KBM-7 (cell line): ENCODE results near the gene OTOP3.
"Not testable (repeated sequence)": the region's sequence is repeated elsewhere in the genome, so short reads cannot be mapped to it uniquely, and the experiment has no call there.

Source experiments
- DNase-seq: peaks from one replicate; pipeline ENCODE4 v3.0.0-alpha.2; 2015
- in situ Hi-C: fragments of 300-500 bp; cut with MboI; formaldehyde crosslinking; loops from 2 replicates; pipeline ENCODE4 v1.14.3; 2020; ENCODE audit warnings: low sequenced_read_pairs, low pct_unique_long_range_greater_than_20kb, mixed read lengths

Gene OTOP3

DNA sequence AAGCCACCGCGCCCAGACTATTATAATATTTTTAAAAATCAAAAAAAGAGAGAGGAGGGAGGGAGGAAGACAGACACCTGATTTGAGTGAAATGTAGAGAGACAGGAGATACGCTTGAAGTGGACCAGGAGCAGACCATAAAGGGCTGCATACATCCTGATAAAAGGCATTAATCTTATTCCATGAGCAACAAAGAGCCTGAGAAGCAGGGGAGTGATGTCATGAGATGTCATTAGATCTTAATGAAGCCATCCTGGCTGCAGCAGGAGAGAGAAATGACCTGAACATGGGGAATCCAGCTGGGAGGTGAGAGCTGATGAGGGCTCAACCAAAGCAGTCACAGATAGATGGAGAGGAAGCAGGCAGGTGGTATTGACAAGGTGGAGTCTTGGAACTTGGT lies 42.1 kb downstream of the OTOP3 start:
- in situ Hi-C loops, result no loop called here
- DNase-seq, result no peak

DNA sequence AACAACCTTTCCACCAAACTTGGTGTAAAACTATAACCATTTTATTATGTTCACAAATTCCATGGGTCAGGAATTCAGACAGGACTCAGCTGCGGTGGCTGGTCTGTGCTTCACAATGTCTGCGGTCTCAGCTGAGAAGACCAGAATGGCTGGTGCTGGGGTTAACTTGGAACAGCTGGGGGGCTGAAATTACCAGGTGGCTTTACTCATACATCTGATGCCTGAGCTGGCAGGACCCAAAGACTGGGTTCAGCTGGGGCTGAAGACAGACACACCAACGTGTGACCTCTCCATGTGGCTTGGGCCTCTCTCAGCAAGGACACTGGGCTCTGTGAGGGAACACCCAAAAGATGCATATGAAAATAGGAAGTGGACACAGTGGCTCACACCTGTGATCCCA lies 42.5 kb downstream of the OTOP3 start:
- in situ Hi-C loops, result no loop called here
- DNase-seq, result no peak

DNA sequence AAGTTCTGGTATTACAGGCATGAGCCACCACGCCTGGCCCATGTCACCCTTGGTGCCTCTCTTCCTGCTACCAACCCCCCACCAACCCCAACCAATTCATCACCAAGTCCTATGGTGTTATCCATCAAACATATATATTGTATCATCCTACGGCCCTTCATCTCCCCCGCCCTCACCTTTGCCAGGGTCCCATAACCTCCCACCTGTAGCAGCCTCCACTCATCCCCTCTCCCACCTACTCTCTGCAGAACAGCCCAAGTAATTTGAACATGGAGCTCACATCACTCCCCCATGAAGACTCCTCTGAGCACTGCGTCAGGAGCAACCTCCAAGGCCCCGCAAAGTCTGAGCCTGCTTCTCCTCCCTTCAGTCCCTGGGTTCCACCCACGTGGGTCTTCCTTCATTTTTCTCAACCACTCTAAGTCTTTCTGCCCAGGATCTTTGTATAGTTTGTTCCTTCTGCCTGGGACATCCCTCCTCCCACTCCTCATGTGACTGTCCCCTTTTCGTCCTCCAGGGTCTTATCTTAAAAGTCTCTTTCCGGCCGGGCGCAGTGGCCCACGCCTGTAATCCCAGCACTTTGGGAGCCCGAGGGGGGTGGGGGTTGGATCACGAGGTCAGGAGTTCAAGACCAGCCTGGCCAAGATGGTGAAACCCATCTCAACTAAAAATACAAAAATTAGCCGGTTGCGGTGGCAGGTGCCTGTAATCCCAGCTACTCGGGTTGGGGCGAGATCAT lies 43.9 kb downstream of the OTOP3 start:
- in situ Hi-C loops, result no loop called here
- no peak for DNase-seq

DNA sequence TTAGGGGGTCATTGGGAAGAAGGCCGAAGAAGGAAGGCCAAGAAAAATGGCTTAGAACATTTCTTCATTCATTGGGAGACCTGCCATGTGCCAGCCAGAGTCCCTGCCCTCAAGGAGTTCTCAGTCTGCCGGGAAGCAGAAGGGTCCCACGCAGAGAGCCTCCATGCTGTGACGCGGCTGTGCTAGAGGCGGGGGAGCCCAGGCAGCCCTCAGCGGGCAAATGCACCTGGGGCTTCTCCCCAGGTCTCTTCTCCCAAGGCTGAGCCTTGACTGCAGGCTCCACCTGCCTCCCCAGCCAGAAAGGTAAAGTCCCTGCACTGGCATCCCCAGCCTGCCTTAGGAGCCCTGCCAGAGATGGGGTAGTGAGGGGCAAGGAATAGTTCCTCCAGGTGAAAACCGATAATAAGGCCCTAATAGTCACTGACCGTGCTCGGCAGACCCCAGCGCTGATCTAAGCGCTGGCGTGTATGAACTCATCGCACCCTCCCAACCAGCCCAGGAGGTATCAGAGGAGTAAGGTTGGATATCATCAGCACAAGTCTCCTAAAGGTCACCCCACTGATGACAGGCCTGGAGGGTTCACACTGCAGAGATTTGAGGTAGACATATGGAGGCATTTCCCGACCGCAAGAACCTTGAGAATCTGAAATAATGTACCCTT lies 45.8 kb downstream of the OTOP3 start:
- no peak for DNase-seq
- in situ Hi-C loops, result no loop called here

DNA sequence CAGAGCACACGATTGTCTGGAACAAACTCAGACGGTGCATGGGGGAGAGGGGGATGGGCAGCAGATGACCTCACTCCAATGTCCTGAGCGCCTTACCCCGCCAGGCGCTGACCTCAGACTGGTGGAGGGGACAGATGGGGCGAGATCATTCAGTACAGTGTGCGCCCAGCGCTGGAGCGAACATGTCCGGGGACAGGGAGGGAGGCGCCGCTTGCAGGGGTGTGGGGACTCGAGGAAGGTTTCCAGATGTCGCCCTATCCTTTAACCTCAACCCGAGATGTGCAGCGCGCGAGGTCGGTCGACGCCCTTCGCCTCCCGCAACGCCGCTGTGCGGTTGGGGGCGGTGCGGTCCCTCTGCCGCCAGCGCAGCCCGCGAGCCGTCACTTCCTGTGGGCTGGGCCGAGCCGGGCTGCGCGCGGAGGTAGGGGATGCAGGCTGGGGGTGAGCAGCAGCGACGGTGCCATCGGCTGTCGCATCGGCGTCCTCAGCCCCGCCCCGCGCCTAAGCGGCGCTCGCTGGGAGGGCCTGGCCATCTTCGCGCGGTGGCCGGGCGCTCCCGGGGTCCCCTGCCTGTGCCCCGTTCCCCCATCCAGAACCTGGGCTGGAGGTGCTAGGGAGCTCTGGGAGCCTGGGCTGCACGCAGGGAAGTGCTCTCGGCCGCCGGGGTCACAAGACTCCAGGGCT lies 46.4 kb downstream of the OTOP3 start:
- peak; percentile 84 for DNase-seq
- in situ Hi-C loops, result no loop called here

DNA sequence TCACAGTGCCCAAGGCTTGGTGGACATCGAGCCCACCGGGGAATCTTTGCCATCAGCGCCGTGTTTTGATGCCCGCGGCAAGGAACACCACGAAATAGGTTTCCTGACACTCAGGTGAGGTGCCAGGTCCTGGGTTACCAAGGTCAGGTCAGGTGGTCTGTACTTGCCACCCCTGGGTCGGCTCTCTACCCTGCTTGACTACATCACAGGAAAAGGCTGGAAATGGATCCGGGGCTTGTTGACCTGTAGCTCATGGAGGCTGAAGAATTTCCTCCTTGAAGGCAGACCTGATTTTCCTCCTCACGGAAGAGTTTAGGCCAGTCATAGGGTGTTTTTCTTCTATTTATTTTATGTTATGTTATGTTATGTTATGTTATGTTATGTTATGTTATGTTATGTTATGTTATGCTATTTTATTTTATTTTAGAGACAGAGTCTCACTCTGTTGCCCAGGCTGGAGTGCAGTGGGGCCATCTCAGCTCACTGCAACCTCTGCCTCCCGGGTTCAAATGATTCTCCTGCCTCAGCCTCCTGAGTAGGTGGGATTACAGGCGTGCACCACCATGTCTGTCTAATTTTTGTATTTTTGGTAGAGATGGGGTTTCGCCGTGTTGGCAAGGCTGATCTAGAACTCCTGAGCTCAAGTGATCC lies 47.1 kb downstream of the OTOP3 start:
- DNase-seq, in situ Hi-C loops: not testable (repeated sequence)

DNA sequence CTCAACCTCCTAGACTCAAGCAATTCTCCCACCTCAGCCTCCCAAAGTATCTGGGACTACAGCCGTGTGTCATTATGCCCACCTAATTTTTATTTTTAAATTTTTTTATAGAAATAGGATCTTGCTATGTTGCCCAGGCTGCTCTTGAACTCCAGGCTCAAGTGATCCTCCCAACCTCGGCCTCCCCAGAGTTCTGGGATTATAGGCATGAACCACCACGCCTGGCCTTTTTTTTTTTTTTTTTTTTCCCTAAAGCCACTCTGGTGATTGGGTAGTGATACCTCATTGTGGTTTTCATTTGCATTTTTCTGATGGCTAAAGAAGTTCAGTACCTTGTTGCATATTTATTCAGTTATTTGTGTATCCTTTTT lies 50.5 kb downstream of the OTOP3 start:
- in situ Hi-C loops, result no loop called here
- no peak for DNase-seq

DNA sequence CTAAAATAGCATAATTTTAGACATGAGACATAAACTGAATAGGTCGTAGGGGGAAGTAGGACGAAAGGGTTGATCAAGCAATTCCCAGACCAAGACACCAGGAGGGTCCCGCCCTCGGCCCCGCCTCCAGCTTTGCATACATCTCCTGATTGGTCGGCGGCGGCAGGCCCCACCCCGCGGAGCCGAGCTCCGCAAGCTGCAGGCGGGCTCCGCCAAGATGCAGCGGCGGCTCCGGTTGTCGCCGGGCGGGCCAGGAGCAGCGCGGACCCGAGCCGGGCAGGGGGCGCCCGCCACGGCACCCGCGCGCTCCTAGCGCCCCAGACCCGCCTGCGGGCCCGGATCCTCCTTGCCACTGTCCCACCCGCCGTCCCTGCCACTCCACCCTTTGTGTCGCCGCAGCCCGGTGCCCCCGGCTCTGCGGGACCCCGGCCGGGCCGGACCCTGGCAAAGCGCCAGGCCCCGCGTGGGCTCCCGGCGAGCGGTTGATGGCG lies 51.8 kb downstream of the OTOP3 start, which contains the start of gene CDR2L:
CDR2L (plus strand) TSS at position 215 of the 491 bp plus-strand sequence. CDS start 412 bp downstream, outside the sequence.
- DNase-seq, result peak; percentile 97
- in situ Hi-C loops, result no loop called here

DNA sequence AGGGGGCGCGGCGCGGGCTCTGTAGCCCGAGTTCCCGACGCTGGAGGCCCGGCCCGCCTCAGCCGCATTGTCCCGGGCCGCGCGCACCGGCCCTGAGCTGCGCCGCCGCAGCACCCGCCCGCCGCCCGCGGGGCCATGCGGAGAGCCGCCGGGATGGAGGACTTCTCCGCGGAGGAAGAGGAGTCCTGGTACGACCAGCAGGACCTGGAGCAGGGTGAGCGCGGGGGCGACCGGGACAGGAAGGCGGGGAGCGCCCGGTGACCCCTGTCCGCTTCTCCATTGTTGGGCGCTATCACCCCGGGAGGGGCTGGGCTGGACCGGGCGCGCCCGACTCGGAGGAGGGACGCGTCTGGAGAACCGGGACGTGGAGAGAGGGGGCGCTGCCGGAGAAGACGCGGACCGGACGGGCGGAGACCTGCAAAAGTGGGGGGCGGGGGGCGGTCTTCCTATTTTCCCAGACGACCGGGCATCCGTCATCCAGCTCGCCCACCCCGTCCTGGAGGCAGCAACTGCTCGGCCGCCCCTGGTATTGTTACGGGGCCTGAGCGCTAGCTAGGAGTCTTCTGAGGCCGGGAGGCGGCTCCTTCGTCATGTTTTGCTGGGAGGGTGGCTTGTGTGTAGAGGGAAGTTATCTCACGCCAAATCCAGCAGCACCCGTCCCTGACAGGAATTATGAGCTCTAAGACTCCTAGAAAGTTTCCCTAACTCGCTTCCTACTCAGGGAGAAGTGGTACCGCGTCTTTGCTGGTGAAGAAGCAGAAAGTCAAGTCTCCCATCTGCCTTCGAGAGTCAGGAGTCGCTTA lies 52.4 kb downstream of the OTOP3 start:
- DNase-seq, result peak; percentile 68
- in situ Hi-C loops, result no loop called here

DNA sequence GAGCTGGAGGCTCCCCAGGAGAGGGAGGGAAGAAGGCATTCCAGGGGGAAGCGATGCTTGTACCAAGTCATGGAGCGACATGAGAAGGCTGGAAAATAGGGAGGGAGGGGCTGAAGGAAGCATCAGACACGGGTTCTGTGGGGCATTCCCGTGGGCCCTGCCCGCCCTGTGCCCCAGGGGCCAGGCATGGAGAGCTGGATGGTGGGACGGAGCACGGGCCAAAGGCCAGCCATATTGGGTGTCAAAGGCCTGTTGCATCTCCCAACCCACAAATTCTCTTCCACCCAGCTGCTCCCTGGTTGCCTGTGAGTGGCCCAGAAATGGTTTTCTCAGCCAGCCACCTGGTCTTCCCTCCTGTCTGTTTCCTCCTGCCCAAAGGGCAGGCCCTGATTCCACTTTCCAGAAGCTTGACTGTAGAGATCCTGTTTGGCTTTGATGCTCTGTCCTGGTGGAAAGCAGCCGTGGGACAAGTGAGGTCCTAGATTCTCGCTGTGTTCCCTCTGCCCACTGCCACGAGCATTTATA lies 54.9 kb downstream of the OTOP3 start:
- in situ Hi-C loops, result no loop called here
- DNase-seq, result no peak

DNA sequence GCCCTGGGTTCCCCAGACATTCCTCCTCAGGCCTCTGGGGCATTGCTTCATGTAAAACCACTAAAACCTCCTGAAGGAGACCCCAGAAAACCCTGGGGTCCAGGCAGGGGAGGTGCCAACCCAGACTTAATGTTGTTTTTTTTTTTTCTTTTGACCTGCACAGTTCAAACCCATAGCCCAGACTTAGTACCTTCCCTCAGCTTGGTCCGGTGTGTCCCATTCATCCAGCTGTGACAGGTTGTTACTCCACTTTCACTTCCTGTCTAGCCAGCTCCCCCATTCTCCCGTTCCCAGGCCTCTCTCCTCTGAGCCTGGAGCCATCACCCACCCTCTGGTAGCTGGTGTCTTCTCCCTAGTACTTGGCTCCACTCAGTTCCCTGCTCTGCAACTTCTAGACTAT lies 56.5 kb downstream of the OTOP3 start:
- DNase-seq, result no peak
- in situ Hi-C loops, result no loop called here

DNA sequence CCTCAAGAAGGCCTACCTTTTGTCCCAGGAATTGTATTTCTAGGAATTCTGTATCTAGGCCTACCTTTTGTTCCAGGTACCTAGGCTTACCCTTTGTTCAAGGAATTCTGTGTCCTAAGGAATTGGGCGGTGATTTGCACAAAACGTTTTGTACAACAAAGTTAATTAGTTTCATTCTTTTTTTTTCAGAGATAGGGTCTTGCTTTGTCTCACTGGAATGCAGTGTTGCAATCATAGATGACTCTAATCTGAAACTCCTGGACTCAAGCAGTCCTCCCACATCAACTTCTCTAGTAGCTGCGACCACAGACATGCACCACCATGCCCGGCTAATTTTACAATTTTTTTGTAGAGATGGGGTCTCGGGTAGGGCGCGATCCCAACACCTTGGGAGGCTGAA lies 58.7 kb downstream of the OTOP3 start:
- DNase-seq, result no peak
- in situ Hi-C loops, result no loop called here

DNA sequence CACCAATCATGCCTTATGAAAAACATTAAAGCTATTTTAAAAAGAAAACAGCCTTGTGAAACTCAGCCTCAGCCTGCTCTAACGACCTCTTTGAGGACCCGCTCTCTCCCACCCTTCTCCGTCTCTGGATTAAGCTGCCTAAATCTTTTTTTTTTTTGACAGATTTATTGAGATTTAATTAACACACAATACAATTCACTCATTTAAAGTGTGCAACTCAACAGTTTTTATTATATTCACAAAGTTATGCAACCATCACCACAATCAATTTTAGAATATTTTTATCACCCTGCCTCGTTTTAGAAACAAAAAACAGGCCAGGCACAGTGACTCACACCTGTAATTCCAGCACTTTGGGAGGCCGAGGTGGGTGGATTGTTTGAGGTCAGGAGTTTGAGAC lies 60.1 kb downstream of the OTOP3 start:
- no peak for DNase-seq
- in situ Hi-C loops, result no loop called here

DNA sequence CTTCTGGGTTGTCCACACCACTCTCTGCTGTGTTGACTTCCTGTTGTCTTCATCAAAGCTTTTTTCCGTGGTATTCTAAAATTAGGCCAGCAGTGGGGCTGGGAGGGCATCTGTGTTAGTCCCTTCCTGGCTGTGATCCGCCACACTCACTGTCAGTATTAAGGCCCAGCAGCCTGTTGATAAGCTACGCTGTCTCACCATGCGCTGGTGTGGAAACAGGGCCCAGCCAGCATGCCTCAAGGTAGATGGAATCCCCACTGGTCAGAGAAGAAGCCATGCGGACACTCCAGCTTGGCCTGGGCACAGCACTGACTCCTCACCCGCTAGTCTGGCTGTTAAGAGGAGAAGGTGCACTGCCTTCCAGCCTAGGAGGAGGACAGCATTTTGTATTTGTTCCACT lies 63.1 kb downstream of the OTOP3 start:
- in situ Hi-C loops, result no loop called here

DNA sequence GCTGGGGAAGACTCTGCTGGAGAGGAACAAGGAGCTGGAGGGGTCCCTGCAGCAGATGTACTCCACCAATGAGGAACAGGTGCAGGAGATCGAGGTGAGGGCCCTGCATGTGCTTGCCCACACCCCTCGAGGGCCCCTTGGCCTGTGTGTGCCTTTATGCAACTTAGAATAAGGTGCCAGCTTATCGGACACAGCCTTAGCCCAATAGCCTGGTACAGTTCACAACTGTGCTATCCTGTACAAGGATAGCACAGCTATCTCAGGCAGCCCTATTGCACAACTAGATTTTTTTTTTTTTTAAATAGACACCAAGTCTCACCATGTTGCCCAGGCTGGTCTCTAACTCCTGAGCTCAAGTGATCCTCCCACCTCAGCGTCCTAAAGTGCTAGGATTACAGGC lies 63.8 kb downstream of the OTOP3 start:
- DNase-seq, result no peak
- in situ Hi-C loops, result no loop called here

More for the DNA sequence above, 63.1 kb downstream of the OTOP3 start:
- DNase-seq, result peak; percentile 63
